ENCODE data around the gene ACSS2. TPM values are rescaled to one million over a fixed set of nuclear protein-coding genes. Genes with fewer than 3 reads are reported as not detected.

Gene ACSS2
- total RNA-seq, 4 donors from 2014 or later: 48.5 to 89.6 (median 68.1) TPM

DNA sequence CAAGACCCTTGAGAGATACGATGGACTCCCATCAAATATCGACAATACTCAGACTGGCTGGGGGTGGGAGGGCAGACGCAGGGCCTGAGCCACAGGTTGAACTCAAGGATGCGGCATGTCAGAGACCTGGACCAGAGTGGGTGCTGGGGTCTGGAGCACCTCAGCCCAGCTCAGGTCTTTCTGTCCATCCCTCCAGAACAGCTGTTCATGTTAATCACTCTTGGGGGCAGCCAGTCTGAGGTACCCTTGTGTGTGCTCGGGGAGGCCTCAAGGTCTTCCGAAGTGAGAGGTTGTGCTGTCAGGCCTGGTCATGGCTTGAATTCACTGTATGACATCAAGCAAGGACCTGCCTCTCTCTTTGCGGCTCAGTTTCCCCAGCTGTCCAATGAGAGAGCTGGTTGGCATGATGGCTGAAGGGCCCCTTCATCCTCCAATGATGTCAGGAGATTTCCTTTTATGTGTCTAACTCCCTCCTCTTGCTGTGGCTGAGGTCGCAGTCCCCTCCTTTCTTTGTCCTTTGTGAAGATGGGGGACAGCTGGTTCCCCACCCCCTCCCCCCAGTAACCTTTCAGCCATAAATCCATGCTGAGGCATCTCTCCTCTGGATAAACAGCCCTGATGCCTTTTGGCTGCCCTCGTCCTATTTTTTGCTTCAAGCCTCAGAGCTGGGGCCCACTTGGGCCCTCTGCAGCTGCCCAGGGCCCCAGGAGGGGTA is 94.6 kb downstream of the ACSS2 start:
- no peaks in the 10 kb centered on the region for H3K36me3 ChIP-seq
- no peaks in the 10 kb centered on the region for H3K4me1 ChIP-seq
- H3K4me3 ChIP-seq (replicated peaks in 1 of 3): no peak overlapping the region
- intact Hi-C loops (cut with DNase I): no loop called here
- 92% methylated on average over 8 to 9 of the region's 9 CpGs for WGBS, 2 donors
- DNase-seq: no peak
- TF ChIP-seq, protein P1, sequence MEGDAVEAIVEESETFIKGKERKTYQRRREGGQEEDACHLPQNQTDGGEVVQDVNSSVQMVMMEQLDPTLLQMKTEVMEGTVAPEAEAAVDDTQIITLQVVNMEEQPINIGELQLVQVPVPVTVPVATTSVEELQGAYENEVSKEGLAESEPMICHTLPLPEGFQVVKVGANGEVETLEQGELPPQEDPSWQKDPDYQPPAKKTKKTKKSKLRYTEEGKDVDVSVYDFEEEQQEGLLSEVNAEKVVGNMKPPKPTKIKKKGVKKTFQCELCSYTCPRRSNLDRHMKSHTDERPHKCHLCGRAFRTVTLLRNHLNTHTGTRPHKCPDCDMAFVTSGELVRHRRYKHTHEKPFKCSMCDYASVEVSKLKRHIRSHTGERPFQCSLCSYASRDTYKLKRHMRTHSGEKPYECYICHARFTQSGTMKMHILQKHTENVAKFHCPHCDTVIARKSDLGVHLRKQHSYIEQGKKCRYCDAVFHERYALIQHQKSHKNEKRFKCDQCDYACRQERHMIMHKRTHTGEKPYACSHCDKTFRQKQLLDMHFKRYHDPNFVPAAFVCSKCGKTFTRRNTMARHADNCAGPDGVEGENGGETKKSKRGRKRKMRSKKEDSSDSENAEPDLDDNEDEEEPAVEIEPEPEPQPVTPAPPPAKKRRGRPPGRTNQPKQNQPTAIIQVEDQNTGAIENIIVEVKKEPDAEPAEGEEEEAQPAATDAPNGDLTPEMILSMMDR (IDR thresholded peaks at IDR 0.05): no peak
- TF ChIP-seq POLR2A (IDR thresholded peaks at IDR 0.05): no peak
- no peak overlapping the region for H3K27ac ChIP-seq
- H3K27me3 ChIP-seq: no peaks in the 10 kb centered on the region
- H3K9me3 ChIP-seq: no peaks in the 10 kb centered on the region

DNA sequence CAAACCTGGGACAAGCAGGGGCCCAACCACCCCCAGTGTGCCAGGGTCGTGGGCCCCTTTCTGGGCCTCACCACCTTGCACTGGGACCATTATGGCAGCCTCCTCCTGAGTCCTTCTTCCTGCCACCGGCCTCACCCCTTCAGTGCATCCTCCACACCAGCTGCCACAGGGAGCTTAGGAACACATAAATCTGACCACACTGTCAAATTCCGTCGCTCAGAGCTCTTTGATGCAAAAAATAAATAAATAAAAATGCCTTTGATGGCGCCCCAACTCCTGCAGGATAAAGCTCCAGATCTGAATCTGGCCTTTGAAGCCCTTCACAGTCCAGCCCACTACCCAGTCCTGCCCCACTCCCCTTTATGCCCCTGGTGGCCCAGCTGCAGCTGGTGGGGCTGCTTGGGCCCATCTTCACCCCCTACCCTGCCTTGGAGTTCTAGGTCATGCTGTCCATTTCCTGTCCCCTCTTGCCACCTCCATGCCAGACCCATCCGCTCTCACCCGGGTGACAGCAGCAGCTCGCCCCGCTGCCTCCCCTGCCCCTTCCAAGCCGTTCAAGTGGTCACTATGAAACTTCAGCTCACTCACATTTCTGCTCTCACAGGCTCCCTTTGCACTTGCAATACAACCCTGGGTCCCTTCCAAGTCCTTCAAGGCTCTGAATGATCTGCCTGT is 95.3 kb downstream of the ACSS2 start:
- Histone ChIP-seq H3K36me3 (no peaks in the 10 kb centered on the region), H3K9me3 (no peaks in the 10 kb centered on the region), H3K4me1 (no peaks in the 10 kb centered on the region), H3K4me3 (replicated peaks in 1 of 3) (no peak overlapping the region), H3K27ac (no peak overlapping the region), H3K27me3 (no peaks in the 10 kb centered on the region)
- intact Hi-C loops (cut with DNase I): no loop called here
- TF ChIP-seq, protein P1 (IDR thresholded peaks at IDR 0.05): no peak
- no peak for TF ChIP-seq POLR2A (IDR thresholded peaks at IDR 0.05)
- DNase-seq: no peak
- 79 to 80% methylated on average over 10 of the region's 10 CpGs for WGBS, 2 donors

DNA sequence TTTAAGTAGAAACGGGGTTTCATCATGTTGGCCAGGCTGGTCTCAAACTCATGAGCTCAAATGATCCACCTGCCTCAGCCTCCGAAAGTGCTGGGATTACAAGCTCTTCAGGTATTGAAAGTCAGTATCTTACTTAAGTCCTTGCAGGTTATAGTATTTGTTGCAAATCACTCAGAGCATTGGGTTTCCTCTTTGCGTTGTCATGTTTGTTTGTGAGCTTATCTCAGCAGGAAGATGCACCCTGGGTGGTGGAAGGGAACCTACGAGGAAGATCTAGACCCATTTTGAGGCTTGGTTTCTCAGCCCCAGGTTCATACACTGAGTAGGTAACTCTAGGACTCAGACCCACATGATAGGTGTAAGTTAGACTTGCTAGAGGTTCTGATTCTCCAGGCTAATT is 97.8 kb downstream of the ACSS2 start:
- Histone ChIP-seq H3K4me3 (replicated peaks in 1 of 3) (no peak overlapping the region), H3K9me3 (no peaks in the 10 kb centered on the region), H3K27me3 (no peaks in the 10 kb centered on the region), H3K4me1 (no peaks in the 10 kb centered on the region), H3K36me3 (no peaks in the 10 kb centered on the region), H3K27ac (no peak overlapping the region)
- no peak for DNase-seq
- intact Hi-C loops (cut with DNase I): no loop called here
- WGBS, 2 donors: 74 to 78% methylated on average over 4 of the region's 4 CpGs
- TF ChIP-seq POLR2A (IDR thresholded peaks at IDR 0.05): no peak
- TF ChIP-seq, protein P1 (IDR thresholded peaks at IDR 0.05): no peak

DNA sequence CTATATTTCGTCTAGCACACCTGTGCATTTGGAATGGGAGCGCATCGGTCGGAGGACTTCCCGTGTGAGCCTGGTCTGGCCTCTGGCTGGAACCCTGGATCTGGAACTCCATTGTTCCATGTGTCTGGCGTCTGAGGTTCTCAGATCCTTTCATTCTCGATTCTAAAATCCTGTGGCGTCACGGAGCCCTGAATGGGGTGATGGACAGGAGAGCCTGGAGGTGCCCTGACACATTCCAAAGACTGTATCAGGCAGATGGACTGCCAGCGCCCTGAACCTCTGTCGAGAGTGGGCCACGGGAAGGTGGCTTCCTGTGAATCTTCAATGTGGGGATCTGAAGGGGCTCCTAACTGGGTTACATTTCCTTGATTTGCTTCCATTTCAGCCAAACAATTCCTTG is 99.9 kb downstream of the ACSS2 start:
- Histone ChIP-seq H3K4me1 (no peaks in the 10 kb centered on the region), H3K4me3 (replicated peaks in 1 of 3) (no peak overlapping the region), H3K9me3 (no peaks in the 10 kb centered on the region), H3K27me3 (no peaks in the 10 kb centered on the region), H3K36me3 (no peaks in the 10 kb centered on the region), H3K27ac (no peak overlapping the region)
- TF ChIP-seq POLR2A (IDR thresholded peaks at IDR 0.05): no peak
- TF ChIP-seq, protein P1 (IDR thresholded peaks at IDR 0.05): no peak
- WGBS, 2 donors: 85 to 91% methylated on average over 12 of the region's 12 CpGs
- intact Hi-C loops (cut with DNase I): no loop called here
- DNase-seq: no peak

Other genes starting within 250 kb of the ACSS2 start
- gene PIGU, start 199.5 kb upstream of the ACSS2 start, total RNA-seq: 10 to 100 TPM; 12.1 to 25.8 (median 18.0) TPM
- gene TP53INP2, start 172.3 kb upstream of the ACSS2 start, total RNA-seq: 10 to 100 TPM; 21.9 to 39.7 (median 31.2) TPM
- 10 to 100 TPM; 26.5 to 33.8 (median 32.3) TPM for gene NCOA6, start 51.0 kb upstream of the ACSS2 start, total RNA-seq
- gene GGT7, start 3.8 kb upstream of the ACSS2 start, total RNA-seq: 10 to 100 TPM; 24.1 to 41.1 (median 37.6) TPM
- gene GSS, start 79.2 kb downstream of the ACSS2 start, total RNA-seq: 10 to 100 TPM; 45.7 to 81.8 (median 62.4) TPM
- gene MYH7B, start 79.3 kb downstream of the ACSS2 start, total RNA-seq: 1 to 10 TPM in 3 of 4 donors, under 1 TPM in 1; 0.63 to 2.0 (median 1.4) TPM
- 10 to 100 TPM; 53.3 to 76.8 (median 73.5) TPM for gene TRPC4AP, start 216.2 kb downstream of the ACSS2 start, total RNA-seq